Renal cortex interstitium (tissue), 11 donors: ENCODE data around the gene LRRC36. TPM values are rescaled to one million over a fixed set of nuclear protein-coding genes. Genes with fewer than 3 reads are reported as not detected.
A peak's percentile ranks its signal among the peaks of the same experiment; 100 is the strongest.
"Not testable (repeated sequence)": the region's sequence is repeated elsewhere in the genome, so short reads cannot be mapped to it uniquely, and the experiment has no call there.

Source experiments
- DNase-seq, 11 donors: peaks; one replicate each; pipeline ENCODE4 v3.0.0-alpha.2; 2013; ENCODE audit warnings: low read depth in 9 of 11, low spot score in 4 of 11; ENCODE audit errors: extremely low read depth in 1 of 11
- polyA plus RNA-seq, 3 donors: library from polyadenylated mRNA; unstranded; fragments of 120-200 nt; gene quantifications; one replicate each; pipeline ENCODE4 v1.2.1, GENCODE V29; 2013; ENCODE audit not compliant: insufficient read length in 3 of 3

The LRRC36 gene
- polyA plus RNA-seq, 3 donors: 3.2 to 11.5 (median 4.6) TPM

- DNase-seq: no peak
Measured at GRCh38 chr16:67412294-67412693, 85.7 kb downstream of the LRRC36 start.

GRCh38 chr16:67413978-67414911, 87.6 kb downstream of the LRRC36 start:
- no peak for DNase-seq

- not testable (repeated sequence) for DNase-seq
Measured at GRCh38 chr16:67415421-67415820, 88.8 kb downstream of the LRRC36 start.

DNA sequence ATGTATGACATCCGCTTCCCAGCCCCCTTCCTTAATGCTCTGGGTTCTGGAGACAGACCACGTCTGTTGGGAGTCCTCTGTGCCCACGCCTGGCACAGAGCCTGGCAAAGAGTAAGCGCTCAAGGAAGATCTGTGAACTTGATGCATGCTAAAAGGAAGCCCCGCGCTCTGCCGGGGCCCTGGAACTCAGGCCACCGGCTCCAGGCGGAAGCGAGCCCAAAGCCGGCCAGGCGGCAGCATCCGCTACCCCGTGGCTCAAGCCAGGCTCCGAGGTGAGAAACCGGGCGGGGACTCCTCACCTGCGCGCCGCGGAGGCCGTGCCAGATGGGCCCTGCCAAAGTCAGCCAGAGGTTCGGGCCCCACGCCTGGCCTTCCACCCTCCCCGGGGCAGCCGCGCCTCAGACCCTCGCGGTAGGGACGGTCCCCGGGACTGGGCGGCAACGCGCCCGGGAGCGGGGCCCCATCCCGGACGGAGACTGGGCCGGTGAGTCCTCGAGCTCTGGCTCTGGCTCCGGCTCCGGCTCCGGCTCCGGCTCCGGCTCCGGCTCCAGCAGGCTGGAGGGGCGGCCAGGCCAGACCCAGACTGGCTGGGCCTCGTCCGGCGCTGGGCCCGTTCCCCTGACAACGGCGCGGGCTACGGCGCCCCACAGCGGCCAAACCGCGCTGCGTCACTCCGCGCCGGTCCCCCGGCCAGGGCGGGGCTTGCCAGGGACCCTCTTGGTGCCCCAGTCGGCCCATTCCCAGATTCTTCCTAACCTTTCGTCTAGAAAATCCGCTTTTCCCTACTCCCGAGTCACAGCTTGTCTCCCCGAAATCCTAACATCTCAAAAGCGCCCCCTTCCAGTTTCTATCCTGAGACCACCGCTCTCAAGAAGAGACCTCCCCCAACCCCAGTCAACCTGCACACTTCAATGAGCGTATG, 89.5 kb downstream of the LRRC36 start, which contains the start of gene ZDHHC1:
Gene ZDHHC1, minus strand, starts transcription at position 606 of the 922 bp plus-strand sequence. CDS start 8,702 bp downstream, outside the sequence.
- peak in 5 of 11 donors; percentile 62 to 79 (median 71) for DNase-seq

GRCh38 chr16:67417333-67418061, 90.9 kb downstream of the LRRC36 start:
- DNase-seq: no peak

DNA sequence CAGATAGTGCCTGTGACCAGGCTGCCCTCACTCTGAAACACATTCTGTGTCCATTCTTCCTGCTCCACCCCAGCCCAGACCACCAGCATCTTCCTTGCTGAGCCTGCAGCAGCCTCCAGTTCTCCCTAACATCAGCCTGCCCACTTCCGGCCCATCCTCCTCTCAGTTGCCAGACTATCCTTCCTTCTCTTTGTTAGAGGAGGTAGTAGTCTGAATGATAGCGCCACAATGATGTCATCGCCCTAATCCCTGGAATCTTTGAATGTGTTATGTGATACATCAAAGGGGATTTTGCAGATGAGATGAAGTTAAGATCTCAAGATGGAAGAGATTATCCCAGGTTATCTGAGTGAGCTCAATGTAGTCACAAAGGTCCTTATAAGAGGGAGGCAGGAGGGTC, 92.9 kb downstream of the LRRC36 start:
- no peak for DNase-seq

DNA sequence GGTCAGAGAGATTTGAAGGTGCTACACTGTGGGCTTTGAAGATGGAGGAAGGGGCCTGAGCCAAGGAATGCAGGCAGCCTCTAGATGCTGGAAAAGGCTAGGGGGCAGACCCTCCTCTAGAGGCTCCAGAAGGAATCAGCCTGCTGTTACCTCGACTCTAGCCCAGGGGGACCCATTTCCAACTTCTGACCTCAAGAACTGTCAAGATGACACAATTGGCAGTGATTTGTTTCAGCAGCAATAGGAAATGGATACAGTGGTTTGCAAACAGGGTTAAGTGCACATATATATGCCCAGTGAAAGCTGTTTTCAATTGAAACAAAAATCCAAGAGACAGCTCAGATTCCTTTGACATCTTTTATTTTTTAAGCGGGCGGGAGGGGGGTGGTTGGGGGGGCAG, 93.3 kb downstream of the LRRC36 start:
- DNase-seq: no peak

DNA sequence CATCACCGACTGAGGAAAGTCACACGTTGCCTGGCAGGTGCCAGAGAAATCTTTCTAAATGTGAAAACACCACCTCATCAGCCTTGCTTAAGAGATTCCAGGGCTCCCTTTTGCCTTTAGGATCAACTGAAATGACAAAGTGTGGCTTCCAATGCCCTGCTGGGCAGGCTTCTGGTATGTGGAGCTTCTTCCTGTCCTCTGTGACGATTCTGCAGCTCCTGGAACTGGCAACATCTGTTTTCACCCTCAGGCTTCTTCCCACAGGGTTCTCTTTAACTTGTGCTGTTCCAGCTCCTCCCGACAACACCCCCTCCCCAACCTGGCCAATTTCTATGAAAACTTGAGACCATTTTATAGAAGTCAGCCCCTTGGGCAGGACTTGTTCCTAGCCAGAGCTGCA, 94.4 kb downstream of the LRRC36 start:
- no peak for DNase-seq

GRCh38 chr16:67423015-67423414, 96.4 kb downstream of the LRRC36 start:
- DNase-seq: no peak

DNA sequence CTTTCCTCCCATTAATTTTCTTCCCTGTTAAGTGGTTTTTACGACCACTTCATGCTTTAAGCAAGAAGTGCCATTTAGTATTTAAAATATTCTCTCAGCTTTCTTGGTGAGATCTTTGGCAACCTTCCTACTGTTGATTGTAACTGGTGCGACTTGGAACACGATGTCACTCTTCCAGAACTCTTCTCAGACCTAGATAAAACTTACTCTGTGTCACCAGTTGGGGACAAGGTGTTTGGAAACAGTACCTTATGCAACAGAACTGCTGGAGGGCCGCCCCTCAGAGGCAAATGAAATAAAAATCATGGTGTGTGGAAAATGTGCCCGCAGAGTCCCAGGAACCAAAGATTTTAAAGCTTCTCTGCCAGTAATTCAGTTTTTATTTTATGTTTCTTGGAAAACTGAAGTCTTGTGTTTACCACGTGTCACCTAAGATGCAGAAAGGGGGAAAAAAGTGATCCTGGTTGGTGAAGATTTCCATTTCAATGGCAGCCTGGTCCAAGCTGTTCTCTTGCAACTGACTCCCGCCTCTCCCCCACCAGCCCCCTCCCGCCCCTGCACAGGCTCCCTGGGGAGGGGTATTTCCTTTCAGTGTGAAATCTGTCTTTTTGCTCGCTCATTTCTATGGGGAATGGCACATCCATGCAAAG, 97.1 kb downstream of the LRRC36 start:
- DNase-seq: no peak

DNA sequence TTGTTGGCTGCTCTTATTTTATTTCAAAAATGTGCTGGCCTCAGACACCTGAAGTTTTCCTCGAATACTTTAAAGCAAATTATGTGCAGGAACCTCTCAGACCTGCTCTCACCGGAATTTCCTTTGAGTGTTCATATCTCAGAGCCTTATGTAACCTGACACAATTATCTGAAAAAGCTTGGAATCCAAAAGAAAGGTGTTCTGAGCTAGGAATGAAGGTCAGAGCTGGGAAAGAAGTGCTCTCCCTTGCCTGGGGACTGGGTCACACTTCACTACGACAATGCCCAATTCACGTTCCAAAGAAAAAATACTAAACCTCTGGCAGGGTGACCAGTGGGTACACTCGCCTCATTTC, 97.6 kb downstream of the LRRC36 start:
- no peak for DNase-seq

- DNase-seq: no peak
Measured at GRCh38 chr16:67425061-67425460, 98.4 kb downstream of the LRRC36 start.

- no peak for DNase-seq
Measured at GRCh38 chr16:67425580-67425979, 99.0 kb downstream of the LRRC36 start.

DNA sequence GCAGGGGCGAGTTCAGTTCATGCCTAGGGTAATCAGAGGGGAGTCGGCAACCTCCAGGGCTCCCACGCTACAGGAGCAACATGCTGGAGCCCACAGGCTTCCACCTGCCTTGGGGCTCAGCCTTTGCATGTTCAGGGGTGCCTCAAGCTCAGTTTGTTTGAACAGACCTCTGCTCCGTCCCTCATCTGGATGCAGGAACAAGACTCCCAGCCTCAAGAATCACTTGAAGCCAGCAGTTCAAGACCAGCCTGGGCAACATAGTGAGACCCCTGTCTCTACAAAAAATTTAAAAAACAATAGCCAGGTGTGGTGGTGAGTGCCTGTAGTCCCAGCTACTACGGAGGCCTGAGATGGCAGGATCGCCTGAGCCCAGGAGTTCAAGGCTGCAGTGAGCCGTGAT, 99.4 kb downstream of the LRRC36 start:
- DNase-seq: no peak

DNA sequence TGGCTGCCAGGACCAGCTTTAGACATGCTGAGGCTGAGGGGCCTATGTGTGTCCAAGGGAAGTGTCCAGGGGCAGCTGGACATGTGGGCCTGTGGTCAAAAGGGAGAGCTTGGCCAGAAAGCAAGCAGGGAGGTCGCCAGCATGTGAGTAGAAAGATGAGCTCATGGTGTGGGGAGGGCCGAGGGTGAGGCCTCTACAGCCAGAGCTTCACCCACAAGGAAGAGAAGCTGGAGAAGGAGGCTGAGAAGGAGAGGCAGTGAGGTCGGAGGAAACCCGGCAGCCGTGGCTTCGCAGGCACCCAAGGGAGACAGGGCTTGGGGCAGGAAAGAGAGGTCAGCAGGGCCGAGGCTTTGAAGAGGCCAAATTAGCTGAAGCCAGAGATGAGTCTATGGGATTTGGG, 100.3 kb downstream of the LRRC36 start:
- DNase-seq: no peak

DNA sequence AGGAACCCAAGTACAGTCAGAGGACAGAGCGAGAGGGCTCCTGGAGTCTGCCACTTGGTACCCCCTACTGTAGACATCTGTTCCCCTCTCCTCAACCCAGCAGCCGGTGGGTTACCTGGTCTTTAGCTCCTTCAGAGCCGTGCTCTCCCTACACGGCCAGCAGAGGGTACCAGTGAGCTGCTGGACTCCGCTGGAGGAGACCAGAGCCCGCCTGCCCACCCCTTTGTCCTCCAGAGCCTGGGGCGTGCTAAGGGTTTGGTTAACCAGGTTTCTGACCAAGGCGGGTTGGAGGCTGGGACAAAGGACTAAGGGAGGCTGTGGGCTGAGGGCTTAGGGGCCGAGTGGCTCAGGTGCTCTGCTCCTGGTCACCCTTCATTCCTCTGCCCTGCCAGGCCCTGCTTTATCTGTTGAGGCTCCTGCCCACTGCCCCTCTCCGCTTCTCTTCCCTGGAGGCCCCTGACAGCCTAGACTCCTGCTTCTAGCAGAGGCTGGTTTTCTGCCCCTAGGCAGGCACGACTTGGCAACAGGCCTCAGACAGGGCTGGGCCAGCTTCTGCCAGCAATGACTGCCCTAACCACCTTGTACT, 101.6 kb downstream of the LRRC36 start:
- peak in 5 of 11 donors; percentile 64 to 76 (median 67) for DNase-seq

DNA sequence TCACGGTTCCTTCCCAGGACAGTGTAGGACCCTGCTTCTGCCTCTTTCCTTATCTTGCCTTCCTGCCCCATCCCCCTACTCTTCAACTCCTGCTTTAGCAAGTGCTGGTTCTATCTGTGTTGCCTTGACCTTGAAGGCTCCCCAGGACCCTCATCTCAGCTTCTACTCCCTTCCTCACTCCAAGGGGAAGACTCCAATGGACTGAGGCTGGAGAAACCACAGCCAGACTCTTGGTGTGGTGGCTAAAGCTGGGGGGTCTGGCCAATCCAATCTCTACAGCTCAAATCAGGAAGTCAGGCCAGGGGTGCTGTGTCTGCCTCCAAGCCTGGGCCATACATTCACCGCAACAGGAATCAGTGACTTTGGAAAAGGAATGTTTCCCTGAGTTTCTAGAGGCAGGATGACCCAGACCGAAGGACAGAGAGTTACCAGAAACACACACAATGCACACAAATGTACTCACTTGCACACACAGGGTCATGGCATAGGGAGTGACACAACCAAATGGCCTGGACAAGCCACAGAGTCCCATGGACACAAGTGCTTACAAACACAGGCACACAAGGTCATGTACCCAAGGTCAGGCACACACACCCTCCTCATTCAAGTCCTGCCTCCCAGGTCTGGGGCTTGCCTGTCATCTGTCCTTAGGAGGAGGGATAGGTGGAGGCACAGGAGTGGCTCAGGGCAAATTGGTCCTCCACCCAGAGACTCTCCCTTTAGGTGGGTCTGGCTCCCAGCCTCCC, 102.6 kb downstream of the LRRC36 start:
- DNase-seq: no peak
